HepG2 (cell line): ENCODE data around the gene SINHCAF. TPM values are rescaled to one million over a fixed set of nuclear protein-coding genes. Genes with fewer than 3 reads are reported as not detected.
A peak's percentile ranks its signal among the peaks of the same experiment; 100 is the strongest.

Source experiments
- EEA1 ChIP-seq: sonication (generic); formaldehyde crosslinking; IDR thresholded peaks from 2 replicates; pipeline ENCODE4 v1.5.1; 2020; ENCODE audit warnings: mild to moderate bottlenecking, missing genetic modification reagents, borderline replicate concordance
- ERF ChIP-seq: IDR thresholded peaks from 2 replicates; pipeline ENCODE4 v1.6.1; 2018; ENCODE audit warnings: missing biosample characterization, missing genetic modification reagents
- FIP1L1 ChIP-seq: fragments of 200-400 bp; formaldehyde crosslinking; IDR thresholded peaks from 2 replicates; pipeline ENCODE4 v1.6.1; 2018; ENCODE audit warnings: low read depth, mild to moderate bottlenecking, low read length, moderate library complexity, borderline replicate concordance; ENCODE audit not compliant: insufficient read depth
- IRF2 ChIP-seq: IDR thresholded peaks from 2 replicates; pipeline ENCODE4 v1.6.1; 2018; ENCODE audit warnings: missing genetic modification reagents, missing compliant biosample characterization
- KDM5B ChIP-seq: sonication (generic); formaldehyde crosslinking; IDR thresholded peaks from 2 replicates; pipeline ENCODE4 v1.4.0; 2020; ENCODE audit warnings: missing genetic modification reagents, mild to moderate bottlenecking, borderline replicate concordance
- NFIC ChIP-seq: IDR thresholded peaks from 2 replicates; pipeline ENCODE4 v1.6.1; 2012; ENCODE audit warnings: mild to moderate bottlenecking, low read length, inconsistent platforms
- NR2C2 ChIP-seq: sonication (generic); formaldehyde crosslinking; IDR thresholded peaks from 2 replicates; pipeline ENCODE4 v1.4.0; 2020; ENCODE audit warnings: missing genetic modification reagents, mild to moderate bottlenecking, moderate library complexity, borderline replicate concordance
- PHF5A ChIP-seq: IDR thresholded peaks from one replicate; pipeline ENCODE4 v1.6.1; 2018; ENCODE audit warnings: low read depth, missing genetic modification reagents; ENCODE audit not compliant: unreplicated experiment
- POLR2A ChIP-seq, 2 experiments: IDR thresholded peaks; 2 replicates each; pipeline ENCODE4 v1.6.1; 2011; ENCODE audit warnings: low read depth in 2 of 2, low read length in 2 of 2, mild to moderate bottlenecking in 1 of 2, moderate library complexity in 1 of 2; ENCODE audit not compliant: insufficient read depth in 1 of 2
- RXRB ChIP-seq: IDR thresholded peaks from 2 replicates; pipeline ENCODE4 v1.6.1; 2016; ENCODE audit warnings: borderline replicate concordance, missing genetic modification reagents, missing compliant biosample characterization
- SAFB2 ChIP-seq: sonication (generic); formaldehyde crosslinking; IDR thresholded peaks from 2 replicates; pipeline ENCODE4 v1.5.1; 2020; ENCODE audit warnings: missing genetic modification reagents, low read depth, mild to moderate bottlenecking, borderline replicate concordance
- SIN3B ChIP-seq: fragments of 150-350 bp; IDR thresholded peaks from 2 replicates; pipeline ENCODE4 v1.6.1; 2014; ENCODE audit warnings: low read length
- SMAD1 ChIP-seq: sonication (generic); formaldehyde crosslinking; IDR thresholded peaks from 2 replicates; pipeline ENCODE4 v1.4.0; 2020; ENCODE audit warnings: missing genetic modification reagents, low read depth, mild to moderate bottlenecking, borderline replicate concordance
- SP4 ChIP-seq: sonication (generic); formaldehyde crosslinking; IDR thresholded peaks from 2 replicates; pipeline ENCODE4 v1.8.1; 2023; ENCODE audit warnings: mild to moderate bottlenecking, missing genetic modification reagents
- SRY ChIP-seq: sonication (generic); formaldehyde crosslinking; IDR thresholded peaks from 2 replicates; pipeline ENCODE4 v1.8.0; 2022; ENCODE audit warnings: mild to moderate bottlenecking, missing genetic modification reagents
- TEAD2 ChIP-seq: sonication (generic); formaldehyde crosslinking; IDR thresholded peaks from 2 replicates; pipeline ENCODE4 v1.9.0; 2021; ENCODE audit warnings: missing genetic modification reagents
- TEAD3 ChIP-seq: optimal IDR thresholded peaks from 2 replicates; pipeline ENCODE3; 2016; ENCODE audit warnings: borderline replicate concordance
- TGIF2 ChIP-seq: IDR thresholded peaks from 2 replicates; pipeline ENCODE4 v1.6.1; 2016; ENCODE audit warnings: control low read depth, missing compliant biosample characterization
- YY1 ChIP-seq: IDR thresholded peaks from 2 replicates; pipeline ENCODE4 v1.6.1; 2011; ENCODE audit warnings: low read length, low read depth, moderate library complexity, mild to moderate bottlenecking; ENCODE audit not compliant: insufficient read depth, insufficient replicate concordance
- ZNF232 ChIP-seq: sonication (generic); formaldehyde crosslinking; IDR thresholded peaks from 2 replicates; pipeline ENCODE4 v1.4.0; 2020; ENCODE audit warnings: missing genetic modification reagents, borderline replicate concordance
- ZNF317 ChIP-seq: sonication (generic); formaldehyde crosslinking; IDR thresholded peaks from 2 replicates; pipeline ENCODE4 v1.5.0; 2020; ENCODE audit warnings: mild to moderate bottlenecking, missing genetic modification reagents
- ZNF331 ChIP-seq: sonication (generic); formaldehyde crosslinking; IDR thresholded peaks from 2 replicates; pipeline ENCODE4 v1.4.0; 2020; ENCODE audit warnings: missing genetic modification reagents
- ZNF468 ChIP-seq: sonication (generic); formaldehyde crosslinking; IDR thresholded peaks from 2 replicates; pipeline ENCODE4 v1.8.0; 2022; ENCODE audit warnings: mild to moderate bottlenecking, moderate library complexity, missing genetic modification reagents
- ZNF678 ChIP-seq: sonication (generic); formaldehyde crosslinking; IDR thresholded peaks from 2 replicates; pipeline ENCODE4 v1.4.0; 2020; ENCODE audit warnings: mild to moderate bottlenecking, missing genetic modification reagents
- ZNF776 ChIP-seq: sonication (generic); formaldehyde crosslinking; IDR thresholded peaks from 2 replicates; pipeline ENCODE4 v1.4.0; 2020; ENCODE audit warnings: mild to moderate bottlenecking, missing genetic modification reagents
- ZNF782 ChIP-seq: sonication (generic); formaldehyde crosslinking; IDR thresholded peaks from 2 replicates; pipeline ENCODE4 v1.4.0; 2020; ENCODE audit warnings: missing genetic modification reagents, mild to moderate bottlenecking, borderline replicate concordance
- polyA plus RNA-seq, 8 experiments: library from polyadenylated mRNA; depleted of rRNA in 3 of 8; stranded (reverse) in 7 of 8; unstranded in 1 of 8; fragments of >200 nt; fragmentation: Illumina TruSeq in 4 of 8; extraction: Trizol in 4 of 8; gene quantifications; 2 replicates each; pipeline versions ENCODE4 v1.2.1 to v1.2.3, GENCODE V29; 2011 to 2016; ENCODE audit warnings: low read depth in 4 of 8, missing spikeins in 1 of 8, mixed read lengths in 1 of 8; ENCODE audit not compliant: insufficient read depth in 1 of 8
- total RNA-seq, 5 experiments: library from RNA; depleted of rRNA; stranded (reverse); fragments of >200 nt; fragmentation: Illumina TruSeq; extraction: Trizol; gene quantifications; 2 replicates each; pipeline ENCODE4 v1.2.3, GENCODE V29; 2016; ENCODE audit warnings: low read depth in 1 of 5
- TF ChIP-seq, protein P1 (sequence below): sonication (generic); formaldehyde crosslinking; IDR thresholded peaks from 2 replicates; pipeline ENCODE4 v1.4.0; 2020; ENCODE audit warnings: missing genetic modification reagents; ENCODE audit errors: not compliant biosample characterization
- TF ChIP-seq, protein P2 (sequence below): sonication (generic); formaldehyde crosslinking; IDR thresholded peaks from 2 replicates; pipeline ENCODE4 v1.4.0; 2020; ENCODE audit warnings: missing genetic modification reagents
- TF ChIP-seq, protein P3 (sequence below): sonication (generic); formaldehyde crosslinking; IDR thresholded peaks from 2 replicates; pipeline ENCODE4 v1.8.1; 2023; ENCODE audit warnings: mild to moderate bottlenecking, moderate library complexity, missing genetic modification reagents
- TF ChIP-seq, protein P4 (sequence below): sonication (generic); formaldehyde crosslinking; IDR thresholded peaks from 2 replicates; pipeline ENCODE4 v1.4.0; 2020; ENCODE audit warnings: missing genetic modification reagents, borderline replicate concordance

The SINHCAF gene
- total and polyA plus RNA-seq, 2 of the 13 experiments (the other 11 are each of a cell fraction or from before 2014, with no cell fraction given), result 54.6 to 97.8 TPM

DNA sequence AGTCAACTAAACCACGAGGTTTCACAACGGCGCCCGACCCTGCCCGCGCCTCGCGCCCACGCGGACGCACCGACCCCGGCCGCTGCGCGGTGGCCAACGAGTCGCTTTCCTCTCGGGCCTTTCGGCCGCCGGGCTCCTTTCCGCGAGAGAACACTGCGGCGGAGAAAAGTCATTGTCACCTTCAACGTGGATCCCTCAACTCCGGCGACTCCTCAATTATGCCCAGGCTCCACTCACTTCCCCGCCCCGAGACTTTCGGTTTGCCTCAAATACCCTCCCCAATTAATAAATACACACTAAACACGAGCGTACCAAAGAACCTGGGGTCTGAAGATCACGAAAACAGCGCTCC lies 450 bp downstream of the SINHCAF start (continued):
- no peak for TF ChIP-seq SMAD1 (CRISPR knock-in tag)
- TF ChIP-seq, protein P1, sequence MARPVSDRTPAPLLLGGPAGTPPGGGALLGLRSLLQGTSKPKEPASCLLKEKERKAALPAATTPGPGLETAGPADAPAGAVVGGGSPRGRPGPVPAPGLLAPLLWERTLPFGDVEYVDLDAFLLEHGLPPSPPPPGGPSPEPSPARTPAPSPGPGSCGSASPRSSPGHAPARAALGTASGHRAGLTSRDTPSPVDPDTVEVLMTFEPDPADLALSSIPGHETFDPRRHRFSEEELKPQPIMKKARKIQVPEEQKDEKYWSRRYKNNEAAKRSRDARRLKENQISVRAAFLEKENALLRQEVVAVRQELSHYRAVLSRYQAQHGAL, result no peak
- no peak for TF ChIP-seq SP4
- TF ChIP-seq KDM5B (CRISPR knock-in tag), result peak; percentile 77; the same call in 1 of the 2 replicates
- no peak for TF ChIP-seq TEAD2 (CRISPR knock-in tag)
- 0 out of 2 replicates have a peak, but pooled peaks have one; percentile 59 for TF ChIP-seq SAFB2 (CRISPR knock-in tag)
- no peak for TF ChIP-seq ZNF678
- TF ChIP-seq, protein P2, sequence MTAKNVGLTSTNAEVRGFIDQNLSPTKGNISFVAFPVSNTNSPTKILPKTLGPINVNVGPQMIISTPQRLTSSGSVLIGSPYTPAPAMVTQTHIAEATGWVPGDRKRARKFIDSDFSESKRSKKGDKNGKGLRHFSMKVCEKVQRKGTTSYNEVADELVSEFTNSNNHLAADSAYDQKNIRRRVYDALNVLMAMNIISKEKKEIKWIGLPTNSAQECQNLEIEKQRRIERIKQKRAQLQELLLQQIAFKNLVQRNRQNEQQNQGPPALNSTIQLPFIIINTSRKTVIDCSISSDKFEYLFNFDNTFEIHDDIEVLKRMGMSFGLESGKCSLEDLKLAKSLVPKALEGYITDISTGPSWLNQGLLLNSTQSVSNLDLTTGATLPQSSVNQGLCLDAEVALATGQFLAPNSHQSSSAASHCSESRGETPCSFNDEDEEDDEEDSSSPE (CRISPR knock-in tag), result no peak
- no peak for TF ChIP-seq NFIC
- TF ChIP-seq TGIF2, result no peak
- no peak for TF ChIP-seq SIN3B
- no peak for TF ChIP-seq ZNF776 (CRISPR knock-in tag)
- no peak for TF ChIP-seq POLR2A (IDR thresholded peaks at IDR 0.05; ENCODE audit: insufficient read depth in 1 of 2, low read depth in 2 of 2, low read length in 2 of 2)
- TF ChIP-seq, protein P3, sequence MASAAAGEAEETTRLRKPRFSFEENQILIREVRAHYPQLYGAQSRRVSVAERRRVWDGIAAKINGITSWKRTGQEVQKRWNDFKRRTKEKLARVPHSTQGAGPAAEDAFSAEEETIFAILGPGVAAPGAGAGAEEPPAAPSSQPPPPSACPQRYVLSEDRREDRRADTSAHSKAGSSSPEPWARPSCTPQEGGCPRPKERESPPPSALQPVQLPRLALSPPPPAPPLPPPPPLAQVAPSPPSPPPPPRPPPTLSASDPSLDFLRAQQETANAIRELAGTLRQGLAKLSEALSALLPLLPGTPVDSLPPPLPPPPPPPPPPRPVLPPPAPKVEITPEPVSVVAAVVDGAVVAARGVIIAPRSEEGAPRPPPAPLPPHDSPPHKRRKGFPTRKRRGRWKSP, result no peak
- no peak for TF ChIP-seq ZNF317 (CRISPR knock-in tag)
- TF ChIP-seq ERF (CRISPR knock-in tag), result no peak; the same call in 1 of the 2 replicates
- no peak for TF ChIP-seq FIP1L1
- no peak for TF ChIP-seq IRF2
- no peak for TF ChIP-seq ZNF468 (CRISPR knock-in tag)
- TF ChIP-seq RXRB (CRISPR knock-in tag), result no peak
- TF ChIP-seq NR2C2, result no peak
- TF ChIP-seq SRY (CRISPR knock-in tag), result peak; percentile 67; the same call in 1 of the 2 replicates
- TF ChIP-seq EEA1 (CRISPR knock-in tag), result peak; percentile 81; the same call in 1 of the 2 replicates
- TF ChIP-seq ZNF782 (CRISPR knock-in tag), result 0 out of 2 replicates have a peak, but pooled peaks have one; percentile 3
- TF ChIP-seq ZNF232 (CRISPR knock-in tag), result no peak
- TF ChIP-seq TEAD3, result no peak
- no peak for TF ChIP-seq PHF5A (CRISPR knock-in tag)
- TF ChIP-seq, protein P4, sequence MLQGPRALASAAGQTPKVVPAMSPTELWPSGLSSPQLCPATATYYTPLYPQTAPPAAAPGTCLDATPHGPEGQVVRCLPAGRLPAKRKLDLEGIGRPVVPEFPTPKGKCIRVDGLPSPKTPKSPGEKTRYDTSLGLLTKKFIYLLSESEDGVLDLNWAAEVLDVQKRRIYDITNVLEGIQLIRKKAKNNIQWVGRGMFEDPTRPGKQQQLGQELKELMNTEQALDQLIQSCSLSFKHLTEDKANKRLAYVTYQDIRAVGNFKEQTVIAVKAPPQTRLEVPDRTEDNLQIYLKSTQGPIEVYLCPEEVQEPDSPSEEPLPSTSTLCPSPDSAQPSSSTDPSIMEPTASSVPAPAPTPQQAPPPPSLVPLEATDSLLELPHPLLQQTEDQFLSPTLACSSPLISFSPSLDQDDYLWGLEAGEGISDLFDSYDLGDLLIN (CRISPR knock-in tag), result no peak
- no peak for TF ChIP-seq YY1
- TF ChIP-seq ZNF331, result 0 out of 2 replicates have a peak, but pooled peaks have one; percentile 3
